GM21786 (cell line): ENCODE measurements around the gene ALPL.

ENCODE experiments used
- ATAC-seq: cut with Tn5 transposase; IDR thresholded peaks from one replicate; pipeline ENCODE4 v1.9.1; 2021; ENCODE audit not compliant: unreplicated experiment

ALPL gene

GRCh38 chr1:21526441-21526840, 17.2 kb downstream of the ALPL start:
- ATAC-seq = no peak

GRCh38 chr1:21530368-21531016, 21.3 kb downstream of the ALPL start:
- no peak for ATAC-seq

GRCh38 chr1:21531241-21531640, 22.0 kb downstream of the ALPL start:
- ATAC-seq = no peak

- no peak for ATAC-seq
These were observed 23.3 kb downstream of the ALPL start for GRCh38 chr1:21532496-21532895.

GRCh38 chr1:21532992-21533534, 23.8 kb downstream of the ALPL start:
- ATAC-seq = no peak

- ATAC-seq = no peak
These were observed 24.9 kb downstream of the ALPL start for GRCh38 chr1:21534146-21534545.

GRCh38 chr1:21534674-21535378, 25.6 kb downstream of the ALPL start:
- ATAC-seq = no peak

- ATAC-seq = no peak
These were observed 27.0 kb downstream of the ALPL start for GRCh38 chr1:21536218-21536617.

- ATAC-seq = no peak
These were observed 28.3 kb downstream of the ALPL start for GRCh38 chr1:21537511-21537931.

GRCh38 chr1:21537932-21538630, 28.9 kb downstream of the ALPL start:
- ATAC-seq = no peak

- no peak for ATAC-seq
These were observed 30.7 kb downstream of the ALPL start for GRCh38 chr1:21539933-21540332.

GRCh38 chr1:21541329-21541728, 32.1 kb downstream of the ALPL start:
- no peak for ATAC-seq

GRCh38 chr1:21541835-21542234, 32.6 kb downstream of the ALPL start:
- no peak for ATAC-seq

GRCh38 chr1:21543598-21543997, 34.4 kb downstream of the ALPL start:
- ATAC-seq = no peak

- ATAC-seq = no peak
These were observed 34.9 kb downstream of the ALPL start for GRCh38 chr1:21544095-21544494.

GRCh38 chr1:21546122-21546825, 37.1 kb downstream of the ALPL start:
- no peak for ATAC-seq

- no peak for ATAC-seq
These were observed 38.7 kb downstream of the ALPL start for GRCh38 chr1:21547876-21548275.

GRCh38 chr1:21550097-21550496, 40.9 kb downstream of the ALPL start:
- ATAC-seq = no peak

- no peak for ATAC-seq
These were observed 41.7 kb downstream of the ALPL start for GRCh38 chr1:21550866-21551475.

- no peak for ATAC-seq
These were observed 43.5 kb downstream of the ALPL start for GRCh38 chr1:21552715-21553114.
